ENCODE data around the gene MYBPC1.
"Not testable (repeated sequence)": the region's sequence is repeated elsewhere in the genome, so short reads cannot be mapped to it uniquely, and the experiment has no call there.

The MYBPC1 gene

GRCh38 chr12:101680647-101681046 is 85.9 kb downstream of the MYBPC1 start:
- H3K4me1 ChIP-seq (ENCODE audit: control insufficient read depth, insufficient read depth, low read length) = peaks cover 17% of the 10 kb centered on the region
- no peaks in the 10 kb centered on the region for H3K9me3 ChIP-seq (ENCODE audit: control insufficient read depth, low read length)
- no peaks in the 10 kb centered on the region for H3K36me3 ChIP-seq (ENCODE audit: control insufficient read depth, insufficient read depth, low read length, severe bottlenecking)
- no peak overlapping the region for H3K9ac ChIP-seq (ENCODE audit: low read length)
- no peak overlapping the region for H3K4me3 ChIP-seq (ENCODE audit: low read length)
- no peaks in the 10 kb centered on the region for H3K27me3 ChIP-seq (replicated peaks; ENCODE audit: control insufficient read depth, insufficient read depth, low read length)
- DNase-seq (ENCODE audit: low read depth) = no peak

DNA sequence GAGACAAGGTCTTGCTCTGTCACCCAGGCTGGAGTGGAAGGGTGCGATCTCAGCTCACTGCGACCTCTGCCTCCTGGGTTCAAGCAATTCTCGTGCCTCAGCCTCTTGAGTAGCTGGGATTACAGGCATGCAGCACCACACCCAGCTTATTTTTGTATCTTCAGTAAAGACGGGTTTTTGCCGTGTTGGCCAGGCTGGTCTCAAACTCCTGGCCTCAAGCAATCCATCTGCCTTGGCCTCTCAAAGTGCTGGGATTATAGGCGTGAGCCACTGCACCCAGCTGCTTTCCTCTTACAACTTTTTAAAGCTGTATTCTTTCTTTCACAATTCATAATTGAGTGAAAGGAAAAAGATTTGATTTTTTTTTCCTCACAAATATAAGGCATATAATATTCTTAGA is 86.9 kb downstream of the MYBPC1 start:
- not testable (repeated sequence) for H3K9me3 ChIP-seq (ENCODE audit: control insufficient read depth, low read length)

DNA sequence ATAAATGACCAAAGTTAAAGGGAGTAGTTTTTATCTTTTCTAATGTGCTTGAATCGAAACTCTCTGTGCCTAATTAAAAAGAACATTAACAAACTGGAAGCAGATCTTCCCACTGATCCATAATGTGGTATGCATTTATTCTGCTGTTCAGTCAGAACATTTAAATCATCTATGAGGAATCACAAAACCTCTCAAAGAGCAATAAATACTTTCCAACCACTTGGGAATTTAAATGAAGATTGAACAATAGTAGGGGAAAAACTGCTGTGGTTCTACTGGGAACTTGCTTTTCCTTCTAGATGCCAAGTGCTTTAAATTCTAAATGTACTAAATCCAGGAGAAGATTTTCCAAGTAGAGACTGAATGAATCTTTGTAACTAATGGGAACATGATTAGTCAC is 90.3 kb downstream of the MYBPC1 start:
- no peaks in the 10 kb centered on the region for H3K9me3 ChIP-seq (ENCODE audit: control insufficient read depth, low read length)
- DNase-seq (ENCODE audit: low read depth) = no peak
- H3K4me3 ChIP-seq (ENCODE audit: low read length) = no peak overlapping the region
- H3K27me3 ChIP-seq (replicated peaks; ENCODE audit: control insufficient read depth, insufficient read depth, low read length) = no peaks in the 10 kb centered on the region
- H3K36me3 ChIP-seq (ENCODE audit: control insufficient read depth, insufficient read depth, low read length, severe bottlenecking) = no peaks in the 10 kb centered on the region
- H3K9ac ChIP-seq (ENCODE audit: low read length) = no peak overlapping the region
- H3K4me1 ChIP-seq (ENCODE audit: control insufficient read depth, insufficient read depth, low read length) = peaks cover 35% of the 10 kb centered on the region

More for the DNA sequence above, 86.9 kb downstream of the MYBPC1 start:
- H3K9ac ChIP-seq (ENCODE audit: low read length); H3K4me3 ChIP-seq (ENCODE audit: low read length); DNase-seq (ENCODE audit: low read depth); H3K36me3 ChIP-seq (ENCODE audit: control insufficient read depth, insufficient read depth, low read length, severe bottlenecking); H3K27me3 ChIP-seq (replicated peaks; ENCODE audit: control insufficient read depth, insufficient read depth, low read length): not testable (repeated sequence)
- peaks cover 27% of the 10 kb centered on the region for H3K4me1 ChIP-seq (ENCODE audit: control insufficient read depth, insufficient read depth, low read length)

DNA sequence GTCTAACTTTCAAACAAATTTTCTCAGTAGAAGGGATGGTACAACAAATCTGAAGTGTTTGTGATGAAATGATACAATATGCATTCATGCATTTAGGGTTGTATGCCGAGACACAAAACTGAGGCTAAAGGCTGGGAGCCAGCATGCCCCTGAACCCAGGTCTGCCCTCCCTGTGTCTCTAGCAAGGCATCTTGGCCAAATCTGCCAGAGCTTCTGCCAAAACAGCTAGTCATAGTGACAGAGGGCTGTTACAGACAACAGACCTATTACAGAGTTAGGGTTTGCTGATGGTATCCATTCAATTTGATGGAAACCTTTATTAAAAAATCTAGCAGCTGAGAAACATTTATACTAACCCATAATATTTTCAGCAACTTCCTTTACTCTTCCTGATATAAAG is 91.4 kb downstream of the MYBPC1 start:
- Histone ChIP-seq H3K27me3 (replicated peaks; ENCODE audit: control insufficient read depth, insufficient read depth, low read length) (no peaks in the 10 kb centered on the region), H3K4me3 (ENCODE audit: low read length) (no peak overlapping the region), H3K9me3 (ENCODE audit: control insufficient read depth, low read length) (no peaks in the 10 kb centered on the region), H3K9ac (ENCODE audit: low read length) (no peak overlapping the region), H3K36me3 (ENCODE audit: control insufficient read depth, insufficient read depth, low read length, severe bottlenecking) (no peaks in the 10 kb centered on the region), H3K4me1 (ENCODE audit: control insufficient read depth, insufficient read depth, low read length) (peaks cover 33% of the 10 kb centered on the region)
- no peak for DNase-seq (ENCODE audit: low read depth)

DNA sequence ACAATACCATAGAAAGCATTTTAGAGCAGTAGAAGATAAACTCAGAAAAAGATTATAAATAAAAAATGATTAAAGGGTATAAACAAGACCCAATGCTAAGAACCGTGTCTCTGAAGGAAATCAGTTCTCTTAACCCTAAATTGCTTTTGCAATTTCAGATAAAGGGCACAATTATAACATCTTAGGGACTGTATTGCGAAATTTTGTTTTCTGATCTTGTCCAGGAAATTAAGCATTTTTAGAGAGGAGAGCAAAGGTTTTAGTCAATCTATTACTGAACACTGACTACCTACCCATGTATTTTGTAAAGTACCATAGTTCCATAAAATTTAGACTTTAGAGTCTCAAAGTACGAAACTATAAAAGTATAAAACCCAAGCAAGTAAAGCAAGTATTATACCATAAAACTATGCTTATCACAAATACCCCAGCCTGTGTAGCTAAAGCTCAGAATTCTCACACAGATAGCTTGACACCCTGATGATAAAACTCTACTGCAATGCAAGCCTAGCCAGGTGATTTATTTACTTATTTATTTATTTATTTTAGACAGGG is 95.8 kb downstream of the MYBPC1 start:
- Histone ChIP-seq H3K9me3 (ENCODE audit: control insufficient read depth, low read length) (no peaks in the 10 kb centered on the region), H3K36me3 (ENCODE audit: control insufficient read depth, insufficient read depth, low read length, severe bottlenecking) (no peaks in the 10 kb centered on the region), H3K9ac (ENCODE audit: low read length) (peak overlapping the region; percentile 45), H3K27me3 (replicated peaks; ENCODE audit: control insufficient read depth, insufficient read depth, low read length) (no peaks in the 10 kb centered on the region), H3K4me1 (ENCODE audit: control insufficient read depth, insufficient read depth, low read length) (peaks cover 25% of the 10 kb centered on the region), H3K4me3 (ENCODE audit: low read length) (no peak overlapping the region)
- no peak for DNase-seq (ENCODE audit: low read depth)

- no peaks in the 10 kb centered on the region for H3K36me3 ChIP-seq (ENCODE audit: control insufficient read depth, insufficient read depth, low read length, severe bottlenecking)
- H3K4me3 ChIP-seq (ENCODE audit: low read length) = no peak overlapping the region
- H3K27me3 ChIP-seq (replicated peaks; ENCODE audit: control insufficient read depth, insufficient read depth, low read length) = no peaks in the 10 kb centered on the region
- H3K9ac ChIP-seq (ENCODE audit: low read length) = no peak overlapping the region
- DNase-seq (ENCODE audit: low read depth) = no peak
- peaks cover 23% of the 10 kb centered on the region for H3K4me1 ChIP-seq (ENCODE audit: control insufficient read depth, insufficient read depth, low read length)
- H3K9me3 ChIP-seq (ENCODE audit: control insufficient read depth, low read length) = no peaks in the 10 kb centered on the region
Measured at GRCh38 chr12:101691503-101692096, 96.8 kb downstream of the MYBPC1 start.

DNA sequence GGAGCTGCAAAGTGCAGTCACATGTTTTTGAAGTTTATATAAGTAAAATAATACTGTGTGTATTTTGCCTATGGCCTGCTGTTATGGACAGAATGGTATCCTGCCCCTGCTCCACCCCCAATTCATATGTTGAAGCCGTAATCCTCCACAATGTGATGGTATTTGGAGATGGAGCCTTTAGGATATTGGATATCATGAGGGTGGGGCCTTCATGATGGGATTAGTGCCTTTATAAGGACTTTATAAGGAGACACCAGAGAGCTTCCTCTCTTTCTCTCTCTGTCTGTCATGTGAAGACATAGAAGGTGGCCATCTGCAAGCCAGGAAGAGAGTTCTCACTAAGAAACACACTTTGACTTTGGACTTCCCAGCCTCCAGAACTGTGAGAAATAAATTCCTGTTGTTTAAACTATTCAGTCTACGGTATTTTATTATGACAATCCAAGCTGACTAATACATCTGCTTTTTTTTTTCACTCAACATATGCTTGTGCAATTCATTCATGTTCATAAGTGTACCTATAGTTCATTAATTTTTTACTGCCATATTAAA is 99.6 kb downstream of the MYBPC1 start:
- no peak overlapping the region for H3K4me3 ChIP-seq (ENCODE audit: low read length)
- no peak overlapping the region for H3K9ac ChIP-seq (ENCODE audit: low read length)
- peaks cover 30% of the 10 kb centered on the region for H3K4me1 ChIP-seq (ENCODE audit: control insufficient read depth, insufficient read depth, low read length)
- no peak for DNase-seq (ENCODE audit: low read depth)
- no peaks in the 10 kb centered on the region for H3K36me3 ChIP-seq (ENCODE audit: control insufficient read depth, insufficient read depth, low read length, severe bottlenecking)
- no peaks in the 10 kb centered on the region for H3K27me3 ChIP-seq (replicated peaks; ENCODE audit: control insufficient read depth, insufficient read depth, low read length)
- H3K9me3 ChIP-seq (ENCODE audit: control insufficient read depth, low read length) = no peaks in the 10 kb centered on the region

- peaks cover 31% of the 10 kb centered on the region for H3K4me1 ChIP-seq (ENCODE audit: control insufficient read depth, insufficient read depth, low read length)
- H3K36me3 ChIP-seq (ENCODE audit: control insufficient read depth, insufficient read depth, low read length, severe bottlenecking) = no peaks in the 10 kb centered on the region
- H3K9ac ChIP-seq (ENCODE audit: low read length) = no peak overlapping the region
- H3K9me3 ChIP-seq (ENCODE audit: control insufficient read depth, low read length) = no peaks in the 10 kb centered on the region
- no peaks in the 10 kb centered on the region for H3K27me3 ChIP-seq (replicated peaks; ENCODE audit: control insufficient read depth, insufficient read depth, low read length)
- no peak overlapping the region for H3K4me3 ChIP-seq (ENCODE audit: low read length)
- no peak for DNase-seq (ENCODE audit: low read depth)
Measured at GRCh38 chr12:101694986-101695385, 100.2 kb downstream of the MYBPC1 start.

DNA sequence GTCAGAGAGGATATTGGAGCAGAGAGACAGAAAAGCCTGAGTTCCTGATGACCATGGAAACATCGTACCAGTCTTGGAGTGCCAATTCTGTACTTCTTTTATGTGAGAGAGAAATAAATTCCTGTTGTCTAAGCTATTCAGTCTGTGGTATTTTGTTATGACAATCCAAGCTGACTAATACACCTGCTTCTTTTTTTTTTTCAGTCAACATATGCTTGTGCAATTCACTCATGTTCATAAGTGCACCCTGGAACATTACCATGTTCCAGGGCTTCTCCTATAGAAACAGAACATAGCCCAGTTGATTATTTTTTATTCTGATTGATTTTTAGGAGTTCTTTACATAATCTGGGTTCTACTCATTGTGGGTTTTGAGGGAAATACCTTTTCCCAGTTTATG is 100.9 kb downstream of the MYBPC1 start:
- no peak for DNase-seq (ENCODE audit: low read depth)
- H3K4me3 ChIP-seq (ENCODE audit: low read length) = no peak overlapping the region
- no peaks in the 10 kb centered on the region for H3K36me3 ChIP-seq (ENCODE audit: control insufficient read depth, insufficient read depth, low read length, severe bottlenecking)
- no peaks in the 10 kb centered on the region for H3K9me3 ChIP-seq (ENCODE audit: control insufficient read depth, low read length)
- H3K9ac ChIP-seq (ENCODE audit: low read length) = no peak overlapping the region
- no peaks in the 10 kb centered on the region for H3K27me3 ChIP-seq (replicated peaks; ENCODE audit: control insufficient read depth, insufficient read depth, low read length)
- peaks cover 31% of the 10 kb centered on the region for H3K4me1 ChIP-seq (ENCODE audit: control insufficient read depth, insufficient read depth, low read length)

GRCh38 chr12:101696251-101697196 is 101.8 kb downstream of the MYBPC1 start:
- Histone ChIP-seq H3K36me3 (ENCODE audit: control insufficient read depth, insufficient read depth, low read length, severe bottlenecking) (no peaks in the 10 kb centered on the region), H3K4me3 (ENCODE audit: low read length) (peak overlapping the region; percentile 85), H3K9ac (ENCODE audit: low read length) (peak overlapping the region; percentile 93), H3K27me3 (replicated peaks; ENCODE audit: control insufficient read depth, insufficient read depth, low read length) (no peaks in the 10 kb centered on the region), H3K4me1 (ENCODE audit: control insufficient read depth, insufficient read depth, low read length) (peaks cover 31% of the 10 kb centered on the region), H3K9me3 (ENCODE audit: control insufficient read depth, low read length) (no peaks in the 10 kb centered on the region)
- DNase-seq (ENCODE audit: low read depth) = peak; percentile 6

GRCh38 chr12:101697197-101697929 is 102.6 kb downstream of the MYBPC1 start, which contains the start of gene CHPT1:
Gene CHPT1, plus strand, starts transcription at chr12:101697640. Its CDS starts 222 bp downstream, at chr12:101697862.
- Histone ChIP-seq H3K9ac (ENCODE audit: low read length) (peak within 1 kb of the TSS; percentile 93), H3K36me3 (ENCODE audit: control insufficient read depth, insufficient read depth, low read length, severe bottlenecking) (no peaks in the 10 kb centered on the region), H3K4me1 (ENCODE audit: control insufficient read depth, insufficient read depth, low read length) (peaks cover 31% of the 10 kb centered on the region), H3K9me3 (ENCODE audit: control insufficient read depth, low read length) (no peaks in the 10 kb centered on the region), H3K27me3 (replicated peaks; ENCODE audit: control insufficient read depth, insufficient read depth, low read length) (no peaks in the 10 kb centered on the region), H3K4me3 (ENCODE audit: low read length) (peak within 1 kb of the TSS; percentile 85)
- peak; percentile 74 for DNase-seq (ENCODE audit: low read depth)

Measured in adipocyte (in vitro differentiated cells).